IMR-90 (cell line): Measurements from ENCODE around the gene USP17L17. TPM values are rescaled to one million over a fixed set of nuclear protein-coding genes. Genes with fewer than 3 reads are reported as not detected.
"Not testable (repeated sequence)": the region's sequence is repeated elsewhere in the genome, so short reads cannot be mapped to it uniquely, and the experiment has no call there.

ENCODE experiments used
- ATAC-seq: fragments of 200-7000 bp; cut with Tn5 transposase; 2 replicates; pipeline ENCODE4 v1.9.1; 2020; ENCODE audit warnings: low read depth, mild to moderate bottlenecking, moderate library complexity
- BruUV-seq: library from RNA; stranded (reverse); fragments of 400-500 nt; replicated peaks from 2 replicates; lab custom pipeline; 2021; lab: Mats Ljungman, UMichigan
- CTCF ChIA-PET: fragments of 300-600 bp; formaldehyde crosslinking; extraction: SDS; loops from one replicate; lab custom pipeline; 2021; ENCODE audit warnings: antibody characterized with exemption; lab: Yijun Ruan, JAX
- POLR2A ChIA-PET: fragments of 300-600 bp; sonication (Branson Sonifier 250); formaldehyde crosslinking; loops from one replicate; lab custom pipeline; 2022; ENCODE audit warnings: antibody characterized with exemption; ENCODE audit not compliant: unreplicated experiment; lab: Charles Lee
- DNase-seq: peaks from one replicate; pipeline ENCODE4 v3.0.0; 2013
- H2AFZ ChIP-seq: replicated peaks from 2 replicates; pipeline ENCODE3; 2013; ENCODE audit warnings: low read length, mild to moderate bottlenecking; ENCODE audit not compliant: poor library complexity
- H2AK5ac ChIP-seq: 2 replicates; pipeline ENCODE4 v1.6.1; 2013; ENCODE audit warnings: low read depth, low read length, inconsistent platforms
- H2AK9ac ChIP-seq: replicated peaks from 2 replicates; pipeline ENCODE3; 2013; ENCODE audit warnings: mild to moderate bottlenecking, low read depth, low read length, moderate library complexity; ENCODE audit not compliant: poor library complexity
- H2BK120ac ChIP-seq: 2 replicates; pipeline ENCODE4 v1.6.1; 2013; ENCODE audit warnings: low read depth, low read length, inconsistent platforms
- H2BK15ac ChIP-seq: 3 replicates; pipeline ENCODE4 v1.6.1; 2013; ENCODE audit warnings: low read depth, low read length, inconsistent platforms
- H2BK20ac ChIP-seq: 2 replicates; pipeline ENCODE4 v1.6.1; 2013; ENCODE audit warnings: low read depth, mild to moderate bottlenecking, inconsistent platforms, low read length, moderate library complexity
- H2BK5ac ChIP-seq: 2 replicates; pipeline ENCODE4 v1.6.1; 2013; ENCODE audit warnings: mild to moderate bottlenecking, low read depth, low read length, inconsistent platforms; ENCODE audit not compliant: poor library complexity, severe bottlenecking
- H3K14ac ChIP-seq: replicated peaks from 2 replicates; pipeline ENCODE4 v1.6.1; 2013; ENCODE audit warnings: low read depth, low read length, inconsistent platforms
- H3K18ac ChIP-seq: 2 replicates; pipeline ENCODE4 v1.6.1; 2013; ENCODE audit warnings: low read depth, low read length, control low read depth
- H3K23ac ChIP-seq: 2 replicates; pipeline ENCODE4 v1.6.1; 2013; ENCODE audit warnings: low read depth, low read length, inconsistent platforms
- H3K27ac ChIP-seq: 2 replicates; pipeline ENCODE4 v1.5.1; 2013; ENCODE audit warnings: mild to moderate bottlenecking, control low read depth, low read length; ENCODE audit not compliant: insufficient read depth
- H3K27me3 ChIP-seq: 2 replicates; pipeline ENCODE4 v1.6.1; 2013; ENCODE audit warnings: low read length; ENCODE audit not compliant: control insufficient read depth, insufficient read depth
- H3K36me3 ChIP-seq: 2 replicates; pipeline ENCODE4 v1.6.1; 2013; ENCODE audit warnings: low read length, mixed read lengths; ENCODE audit not compliant: control insufficient read depth, insufficient read depth
- H3K4ac ChIP-seq: 2 replicates; pipeline ENCODE4 v1.6.1; 2013; ENCODE audit warnings: low read depth, low read length, inconsistent platforms
- H3K4me1 ChIP-seq: 2 replicates; pipeline ENCODE4 v1.6.1; 2013; ENCODE audit warnings: low read length, mixed read lengths; ENCODE audit not compliant: control insufficient read depth, insufficient read depth
- H3K4me2 ChIP-seq: 2 replicates; pipeline ENCODE4 v1.6.1; 2013; ENCODE audit warnings: low read depth, mild to moderate bottlenecking, control low read depth, low read length, moderate library complexity
- H3K4me3 ChIP-seq: 2 replicates; pipeline ENCODE4 v1.5.1; 2013; ENCODE audit warnings: low read depth, mild to moderate bottlenecking, control low read depth, low read length, moderate library complexity; ENCODE audit not compliant: insufficient read depth
- H3K56ac ChIP-seq: 2 replicates; pipeline ENCODE4 v1.6.1; 2013; ENCODE audit warnings: low read length, inconsistent platforms; ENCODE audit not compliant: insufficient read depth; ENCODE audit errors: extremely low read depth
- H3K79me1 ChIP-seq, 2 experiments: 2 replicates each; pipeline ENCODE4 v1.6.1; 2013; ENCODE audit warnings: low read length in 2 of 2, inconsistent platforms in 1 of 2, low read depth in 1 of 2
- H3K9ac ChIP-seq: 2 replicates; pipeline ENCODE4 v1.6.1; 2013; ENCODE audit warnings: low read depth, low read length, control low read depth
- H3K9me1 ChIP-seq: 2 replicates; pipeline ENCODE4 v1.6.1; 2013; ENCODE audit warnings: low read length, inconsistent platforms; ENCODE audit not compliant: insufficient read depth
- H3K9me3 ChIP-seq: 2 replicates; pipeline ENCODE4 v1.6.1; 2013; ENCODE audit warnings: low read length; ENCODE audit not compliant: control insufficient read depth, insufficient read depth
- H4K20me1 ChIP-seq: 2 replicates; pipeline ENCODE4 v1.6.1; 2013; ENCODE audit warnings: low read length, inconsistent platforms; ENCODE audit not compliant: insufficient read depth
- H4K5ac ChIP-seq: 2 replicates; pipeline ENCODE4 v1.6.1; 2013; ENCODE audit warnings: mild to moderate bottlenecking, low read depth, low read length, control low read depth
- H4K8ac ChIP-seq, 2 experiments: 2 replicates each; pipeline ENCODE4 v1.6.1; 2013; ENCODE audit warnings: low read depth in 2 of 2, low read length in 2 of 2, control low read depth in 1 of 2, inconsistent platforms in 1 of 2
- H4K91ac ChIP-seq: 2 replicates; pipeline ENCODE4 v1.6.1; 2013; ENCODE audit warnings: low read depth, low read length, inconsistent platforms; ENCODE audit not compliant: insufficient read depth
- WGBS, 2 experiments: methylation state at CpG; one replicate each; pipeline versions ENCODE4 v1.1.5 to v1.1.7; 2013; ENCODE audit warnings: missing lambda C conversion rate in 2 of 2; ENCODE audit not compliant: insufficient read length in 1 of 2; ENCODE audit errors: extremely low coverage in 2 of 2; 5-methylcytosine and 5-hydroxymethylcytosine counted together
- dilution Hi-C: fragments of 300-500 bp; cut with HindIII; formaldehyde crosslinking; loops from one replicate; pipeline ENCODE4 v1.14.3; 2018; ENCODE audit warnings: low sequenced_read_pairs; ENCODE audit not compliant: unreplicated experiment
- in situ Hi-C: fragments of 300-500 bp; cut with MboI; formaldehyde crosslinking; loops from 3 replicates; pipeline ENCODE4 v1.14.3; 2019; ENCODE audit warnings: low sequenced_read_pairs, inconsistent platforms, mixed read lengths
- intact Hi-C: fragments of 100-400 bp; cut with micrococcal nuclease; formaldehyde crosslinking; loops from 2 replicates; pipeline ENCODE4 v1.10.0; 2022
- polyA plus RNA-seq, 3 experiments: library from polyadenylated mRNA; depleted of rRNA; stranded (reverse); fragments of >200 nt; gene quantifications; 2 replicates each; pipeline ENCODE4 v1.2.3, GENCODE V29; 2012; ENCODE audit warnings: low replicate concordance in 1 of 3
- total RNA-seq: library from RNA; depleted of rRNA; stranded (reverse); fragments of >200 nt; gene quantifications from 2 replicates; pipeline ENCODE4 v1.2.3, GENCODE V29; 2012

Gene USP17L17
- total and polyA plus RNA-seq, 2 of the 4 experiments (the other 2 are of a cell fraction) = not detected

DNA sequence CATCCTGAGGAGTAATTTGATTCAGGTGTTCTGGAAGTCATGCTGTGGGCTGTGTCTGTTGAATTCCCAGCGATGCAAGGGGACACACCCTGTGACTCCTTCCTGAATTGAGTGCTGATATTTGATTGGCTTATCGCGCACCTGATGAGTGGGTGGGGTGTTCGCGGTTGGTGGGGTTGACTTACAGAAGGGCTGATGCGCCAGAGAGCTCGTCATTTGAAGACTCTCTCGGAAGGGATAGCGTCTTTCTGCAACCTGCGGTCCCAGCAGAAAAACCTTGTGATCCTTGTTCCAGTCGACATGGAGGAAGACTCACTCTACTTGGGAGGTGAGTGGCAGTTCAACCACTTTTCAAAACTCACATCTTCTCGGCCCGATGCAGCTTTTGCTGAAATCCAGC lies 23.8 kb upstream of the USP17L17 start, which contains the start of gene USP17L12:
TSS of gene USP17L12 (plus strand) at position 301 of the 400 bp plus-strand sequence. CDS start at position 301, 0 bp downstream.
- H4K91ac ChIP-seq, H3K23ac ChIP-seq, H2AK9ac ChIP-seq, H3K4me2 ChIP-seq, H2AK5ac ChIP-seq, H3K9ac ChIP-seq, H3K27me3 ChIP-seq, H3K9me1 ChIP-seq, H3K36me3 ChIP-seq, DNase-seq, intact Hi-C loops, H3K18ac ChIP-seq, dilution Hi-C loops, H4K8ac ChIP-seq, H2AFZ ChIP-seq, ATAC-seq, H3K4me3 ChIP-seq, H3K79me1 ChIP-seq, H2BK20ac ChIP-seq, H3K27ac ChIP-seq, H2BK120ac ChIP-seq, H3K4me1 ChIP-seq, H4K5ac ChIP-seq, in situ Hi-C loops, H3K56ac ChIP-seq, H3K9me3 ChIP-seq, H2BK5ac ChIP-seq, H3K4ac ChIP-seq, H2BK15ac ChIP-seq, H3K14ac ChIP-seq, H4K20me1 ChIP-seq, POLR2A ChIA-PET, BruUV-seq, CTCF ChIA-PET: not testable (repeated sequence)
- no CpG with 5 or more reads among the region's 13 CpGs for WGBS, 2 experiments

DNA sequence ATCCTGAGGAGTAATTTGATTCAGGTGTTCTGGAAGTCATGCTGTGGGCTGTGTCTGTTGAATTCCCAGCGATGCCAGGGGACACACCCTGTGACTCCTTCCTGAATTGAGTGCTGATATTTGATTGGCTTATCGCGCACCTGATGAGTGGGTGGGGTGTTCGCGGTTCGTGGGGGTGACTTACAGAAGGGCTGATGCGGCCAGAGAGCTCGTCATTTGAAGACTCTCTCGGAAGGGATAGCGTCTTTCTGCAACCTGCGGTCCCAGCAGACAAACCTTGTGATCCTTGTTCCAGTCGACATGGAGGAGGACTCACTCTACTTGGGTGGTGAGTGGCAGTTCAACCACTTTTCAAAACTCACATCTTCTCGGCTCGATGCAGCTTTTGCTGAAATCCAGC lies 19.1 kb upstream of the USP17L17 start, which contains the start of gene USP17L13:
TSS of gene USP17L13 (plus strand) at position 301 of the 400 bp plus-strand sequence. CDS start at position 301, 0 bp downstream.
- no CpG with 5 or more reads among the region's 14 CpGs for WGBS, 2 experiments
- H4K8ac ChIP-seq, intact Hi-C loops, H2BK20ac ChIP-seq, dilution Hi-C loops, H3K4me3 ChIP-seq, H2AK9ac ChIP-seq, H3K23ac ChIP-seq, H3K4me2 ChIP-seq, H2AFZ ChIP-seq, H3K4ac ChIP-seq, H3K9me1 ChIP-seq, H3K9ac ChIP-seq, H2BK5ac ChIP-seq, in situ Hi-C loops, BruUV-seq, H3K9me3 ChIP-seq, H3K18ac ChIP-seq, H3K27me3 ChIP-seq, H2BK120ac ChIP-seq, POLR2A ChIA-PET, H2AK5ac ChIP-seq, CTCF ChIA-PET, H4K5ac ChIP-seq, H3K56ac ChIP-seq, H3K79me1 ChIP-seq, DNase-seq, H3K36me3 ChIP-seq, H3K4me1 ChIP-seq, H4K20me1 ChIP-seq, H3K27ac ChIP-seq, ATAC-seq, H3K14ac ChIP-seq, H2BK15ac ChIP-seq, H4K91ac ChIP-seq: not testable (repeated sequence)
